ENCODE results near the gene CLRN2.

Gene CLRN2, protein sequence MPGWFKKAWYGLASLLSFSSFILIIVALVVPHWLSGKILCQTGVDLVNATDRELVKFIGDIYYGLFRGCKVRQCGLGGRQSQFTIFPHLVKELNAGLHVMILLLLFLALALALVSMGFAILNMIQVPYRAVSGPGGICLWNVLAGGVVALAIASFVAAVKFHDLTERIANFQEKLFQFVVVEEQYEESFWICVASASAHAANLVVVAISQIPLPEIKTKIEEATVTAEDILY

DNA sequence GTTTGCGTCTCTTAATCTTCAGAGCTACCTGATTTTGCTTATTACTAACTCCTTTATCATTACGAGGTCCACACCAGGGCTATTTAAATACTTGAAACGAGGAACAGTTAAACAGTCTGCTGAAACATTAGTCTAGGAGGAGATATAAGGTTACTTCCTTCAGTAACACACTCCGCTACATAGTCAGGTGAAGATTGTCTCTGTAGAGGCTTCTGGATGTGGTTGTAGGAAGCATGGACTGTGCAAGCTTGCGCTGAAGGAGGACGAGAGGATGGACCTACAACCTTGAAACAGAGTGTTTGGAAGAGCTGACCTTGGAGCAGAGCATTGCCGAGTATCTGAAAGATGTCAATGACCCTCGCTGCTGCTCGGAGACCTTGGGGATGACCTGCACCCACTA is at the start of gene CLRN2:
Gene CLRN2 (plus strand): TSS at position 301 of the 400 bp plus-strand sequence. CDS start 102 bp downstream, outside the sequence.
- DNase-seq: no peak

DNA sequence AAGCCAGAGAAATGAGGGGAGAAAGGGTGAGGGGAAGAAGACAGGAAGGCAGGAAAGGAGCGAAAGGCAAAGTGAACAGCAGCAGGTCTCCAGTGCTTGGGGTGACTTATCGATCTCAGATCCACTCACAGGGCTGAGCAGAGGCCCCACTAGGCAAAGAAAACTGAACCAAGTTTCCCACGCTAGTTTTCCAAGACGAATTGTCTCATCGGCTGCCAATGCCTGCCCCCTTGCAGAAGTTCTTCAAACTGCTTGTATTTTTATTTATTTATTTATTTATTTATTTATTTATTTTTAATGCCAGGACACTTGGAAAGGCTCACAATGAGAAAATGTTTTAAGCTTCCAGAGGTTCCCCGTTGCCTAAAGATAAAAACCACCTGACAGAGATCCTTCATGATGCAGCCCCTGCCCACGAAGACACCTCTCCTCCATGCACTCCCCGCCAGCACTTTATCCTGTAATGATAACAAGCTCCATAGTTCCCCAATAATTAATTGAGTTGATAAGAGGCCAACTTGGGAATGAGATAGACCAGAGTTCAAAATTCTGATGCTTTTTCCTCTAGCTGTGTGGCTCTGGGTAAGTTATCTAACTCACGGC is 46.2 kb upstream of the CLRN2 start:
- peak; percentile 51 for DNase-seq

DNA sequence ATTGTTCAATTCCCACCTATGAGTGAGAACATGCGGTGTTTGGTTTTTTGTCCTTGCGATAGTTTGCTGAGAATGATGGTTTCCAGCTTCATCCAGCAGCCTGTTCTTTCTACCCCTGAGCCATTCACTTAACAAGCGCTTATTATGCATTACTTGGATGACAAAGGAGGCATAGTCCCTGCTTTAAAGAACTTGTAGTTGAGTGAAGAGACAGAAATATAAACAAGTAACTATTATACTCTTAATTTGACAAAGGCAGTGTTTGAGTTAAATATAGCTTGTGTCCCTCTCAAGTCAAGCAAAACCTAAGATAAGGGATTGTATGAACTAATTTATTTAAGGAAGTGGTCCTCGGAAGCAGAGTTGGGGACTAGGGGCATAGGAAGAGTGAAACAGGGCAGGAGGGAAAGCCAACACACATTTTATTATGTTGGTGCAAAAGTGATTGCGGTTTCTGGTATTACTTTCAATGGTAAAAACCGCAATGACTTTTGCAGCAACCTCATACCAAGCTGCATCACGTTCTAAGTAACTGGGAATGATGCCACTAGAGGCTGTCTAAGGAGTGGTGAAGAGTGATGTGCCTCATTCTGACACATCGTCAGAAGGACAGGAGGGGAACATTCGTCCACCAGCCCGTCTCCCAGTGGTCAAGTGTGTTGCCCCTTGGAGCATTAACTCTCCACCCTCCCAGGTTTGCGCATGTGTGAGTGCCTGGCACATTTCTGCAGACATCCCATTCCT is 44.9 kb upstream of the CLRN2 start:
- DNase-seq: no peak

DNA sequence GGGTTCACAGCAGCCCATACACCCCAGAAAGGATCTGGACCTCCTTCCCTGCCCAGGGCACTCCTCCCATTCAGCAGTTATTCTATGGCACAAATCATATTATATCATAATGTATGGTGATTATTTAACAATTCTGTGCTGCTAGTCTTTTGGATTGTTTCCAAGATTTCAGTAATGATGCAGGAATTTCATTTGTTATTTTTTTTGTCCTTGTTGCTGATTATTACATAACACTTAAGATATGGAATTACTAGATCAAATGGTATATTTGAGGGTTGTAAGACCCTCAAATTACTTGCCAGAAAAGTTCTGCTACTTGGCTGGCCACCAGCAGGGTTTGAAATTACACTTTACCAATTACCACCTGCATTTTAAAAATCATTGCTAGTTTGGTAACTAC is 39.5 kb upstream of the CLRN2 start:
- DNase-seq: no peak

DNA sequence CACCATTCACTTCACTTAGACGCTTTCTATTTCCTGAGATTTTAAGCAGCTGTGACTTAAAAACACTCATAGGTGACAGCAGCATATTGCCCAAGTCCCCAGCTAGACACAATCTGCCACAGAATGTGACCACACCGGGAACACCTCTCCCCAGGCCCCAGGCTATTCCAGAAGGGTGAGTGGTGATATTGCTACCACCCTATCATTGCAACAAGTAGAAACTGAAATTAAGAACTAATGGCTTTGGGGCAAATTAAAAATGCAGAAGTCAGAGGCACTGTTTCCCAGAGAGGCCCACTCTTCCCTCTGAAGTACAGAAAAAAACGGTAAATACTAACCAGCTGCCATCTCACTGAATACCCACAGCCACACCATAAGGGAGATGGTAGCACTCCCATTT is 38.1 kb upstream of the CLRN2 start:
- DNase-seq: no peak

DNA sequence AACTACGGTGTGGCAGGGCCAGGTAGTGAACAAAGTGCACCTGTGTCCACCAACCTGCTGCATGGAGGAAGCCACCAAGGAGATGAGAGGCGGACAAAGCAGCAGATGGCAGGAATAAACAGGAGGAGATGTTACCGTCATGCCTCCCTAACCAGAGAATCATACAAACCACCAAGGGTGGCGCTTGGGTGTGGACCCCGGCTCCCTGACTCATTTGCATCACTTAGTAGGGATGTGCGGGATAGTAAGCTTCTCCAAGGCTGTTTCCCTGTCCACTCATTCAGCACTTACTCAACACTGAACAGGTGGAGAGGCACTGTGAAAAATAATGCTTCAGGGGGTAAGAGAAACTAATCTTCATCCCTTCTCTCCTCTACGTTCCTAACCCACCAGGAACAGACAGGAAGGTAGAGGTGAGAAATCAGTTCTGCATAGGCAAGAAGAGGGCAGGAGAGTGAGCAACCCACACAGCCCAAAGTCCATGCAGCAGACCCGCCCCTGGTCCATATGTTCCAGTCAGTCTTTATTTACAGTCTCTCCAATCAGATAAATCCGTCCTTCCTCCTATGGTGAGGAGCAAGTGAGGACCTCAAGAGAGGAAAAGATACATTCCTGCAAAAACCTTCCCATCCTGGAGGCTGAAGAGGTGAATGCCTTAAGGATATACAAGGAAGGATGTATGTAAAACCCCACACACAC is 37.0 kb upstream of the CLRN2 start:
- DNase-seq: no peak

DNA sequence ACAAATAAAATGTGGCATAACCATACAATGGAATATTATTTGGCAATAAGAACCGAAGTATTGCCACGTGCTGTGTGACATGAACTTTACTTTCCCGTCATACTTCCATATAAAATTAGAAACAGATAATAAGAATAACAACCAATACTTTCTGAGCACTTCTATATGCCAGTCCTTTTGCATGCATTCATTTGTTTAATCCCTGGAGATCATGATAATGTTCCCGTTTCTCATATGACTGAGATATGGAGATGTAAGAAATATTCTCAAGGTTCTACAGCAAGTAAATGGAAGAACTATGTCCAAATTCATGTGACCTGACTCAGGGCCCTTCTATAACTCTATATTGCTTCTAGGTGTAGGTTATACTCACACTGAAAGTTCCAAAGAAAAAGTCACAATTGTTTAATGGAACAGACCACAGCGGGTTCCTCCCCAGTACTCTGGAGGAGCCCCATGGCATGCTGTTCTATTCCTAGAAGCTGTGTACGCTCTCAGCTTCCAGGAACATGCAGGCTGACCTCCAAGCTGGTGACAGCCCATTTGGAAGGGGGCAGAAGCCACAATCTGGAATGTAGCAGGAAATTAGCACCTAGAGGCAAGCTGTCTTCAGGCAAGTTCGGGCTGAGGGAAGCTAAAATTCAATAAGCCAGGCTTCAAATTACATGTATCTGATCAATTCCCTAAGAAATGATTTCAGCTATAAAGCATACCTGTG is 34.6 kb upstream of the CLRN2 start:
- no peak for DNase-seq

DNA sequence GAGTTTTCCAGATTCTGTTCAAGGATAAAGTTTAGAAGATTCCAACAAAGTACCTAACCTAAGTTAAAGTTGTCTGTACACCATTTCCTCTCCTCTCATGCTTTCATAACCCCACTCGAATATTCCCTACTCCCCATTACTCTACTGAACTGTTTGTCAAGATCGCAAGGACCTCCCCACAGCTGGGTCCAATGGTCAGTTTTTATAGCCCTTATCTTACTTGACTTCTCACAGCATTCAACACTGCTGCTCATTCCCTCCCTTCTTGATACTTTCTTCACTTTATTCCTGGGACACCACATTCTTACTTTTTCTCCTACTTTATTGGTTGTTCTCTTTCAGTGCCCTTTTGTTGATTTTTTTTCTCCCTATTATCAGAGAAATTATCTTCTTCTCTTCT is 34.0 kb upstream of the CLRN2 start:
- DNase-seq: no peak

DNA sequence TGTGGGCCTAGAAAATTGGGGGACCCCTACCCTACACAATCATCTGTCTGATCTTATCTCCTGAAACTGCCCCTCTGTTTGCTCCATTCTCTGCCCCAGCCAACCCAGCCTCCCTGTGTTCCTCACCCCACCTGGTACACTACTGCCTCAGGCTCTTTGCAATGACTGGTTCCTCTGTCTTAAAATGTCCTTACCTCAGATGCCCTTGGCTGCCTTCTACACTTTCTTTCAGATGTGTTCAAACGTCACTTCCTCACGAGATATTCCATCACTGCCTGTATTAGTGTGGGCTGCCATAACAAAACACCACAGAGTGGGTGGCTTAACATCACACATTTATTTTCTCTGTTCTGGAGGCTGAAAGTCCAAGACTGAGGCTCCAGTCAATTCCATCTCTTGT is 32.2 kb upstream of the CLRN2 start:
- no peak for DNase-seq

DNA sequence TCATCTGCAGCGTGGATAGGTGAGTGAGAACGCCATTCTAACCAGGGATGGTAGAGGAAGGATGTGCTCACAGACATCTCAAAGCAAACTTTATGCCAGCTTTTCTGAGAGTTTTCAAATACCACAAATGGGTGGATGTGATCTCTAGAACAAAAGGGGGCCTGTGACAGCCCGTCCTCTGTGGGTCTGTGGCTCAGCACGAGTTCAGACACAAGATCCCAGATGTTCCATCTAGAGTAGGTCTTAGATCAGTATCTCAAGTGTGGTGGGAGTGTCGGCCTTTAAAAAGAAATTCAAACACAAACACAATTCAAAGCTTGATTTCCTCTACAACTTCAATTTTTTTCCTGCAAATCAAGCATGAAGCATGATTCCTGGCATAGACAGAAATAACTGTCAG is 25.8 kb upstream of the CLRN2 start:
- no peak for DNase-seq

DNA sequence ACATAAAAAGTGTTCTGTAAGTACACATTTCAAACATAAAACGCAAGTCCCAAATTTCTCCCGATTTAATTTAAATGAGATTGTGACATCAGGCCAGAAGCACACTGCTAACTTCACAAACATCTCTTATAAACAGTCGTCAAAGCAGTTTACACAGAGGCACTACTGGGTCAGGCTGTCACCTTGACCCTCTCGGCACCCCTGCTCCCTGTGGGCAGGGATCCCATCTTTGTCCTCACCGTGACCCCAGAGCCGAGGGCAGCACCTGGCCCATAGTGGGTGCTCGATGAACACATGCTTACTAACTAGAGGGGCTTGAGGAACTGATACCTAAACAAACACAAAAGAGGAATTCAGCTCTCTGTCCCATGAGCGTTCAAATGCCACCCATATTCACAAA is 25.2 kb upstream of the CLRN2 start:
- no peak for DNase-seq

DNA sequence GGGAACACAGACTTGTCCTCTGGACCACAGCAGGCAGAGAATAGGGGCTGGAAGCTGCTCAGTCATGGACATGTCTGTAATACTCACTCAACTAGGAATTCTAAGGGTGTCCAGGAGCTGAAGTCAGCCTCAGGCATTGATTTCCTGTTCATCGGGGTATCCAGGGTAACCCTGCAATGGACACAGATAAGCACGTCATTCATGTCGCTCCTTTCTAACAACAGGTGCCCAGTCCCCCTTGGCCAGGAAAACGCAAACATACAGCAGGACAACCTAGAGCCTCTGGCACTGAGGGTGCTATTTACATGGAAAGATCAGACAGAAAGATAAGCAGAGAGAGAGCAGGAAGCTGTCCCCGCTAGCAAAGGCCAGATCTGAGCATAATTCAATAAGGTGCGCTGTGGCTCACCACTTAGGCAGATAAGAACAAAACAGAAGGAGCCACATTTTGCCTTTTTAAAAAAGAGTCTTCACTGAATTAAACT is 24.3 kb upstream of the CLRN2 start:
- DNase-seq: no peak

DNA sequence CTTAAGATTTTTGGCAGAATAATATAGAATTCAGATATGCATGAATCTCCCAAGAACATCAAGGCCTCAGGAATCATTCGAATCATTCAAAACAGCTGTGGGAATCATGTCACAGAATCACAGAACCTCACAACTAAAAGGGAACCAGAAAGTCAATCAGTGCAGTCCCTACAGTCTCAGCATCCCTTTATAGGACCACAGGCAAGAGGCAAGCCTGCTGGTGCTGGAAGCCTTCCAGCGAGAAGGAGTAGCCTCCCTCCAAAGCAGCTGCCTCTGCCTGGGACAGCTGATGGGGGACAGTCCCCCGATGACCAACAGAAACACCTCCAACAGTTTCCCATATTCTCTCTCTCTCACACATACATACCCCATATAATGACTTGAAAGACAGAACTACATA is 23.8 kb upstream of the CLRN2 start:
- DNase-seq: no peak

DNA sequence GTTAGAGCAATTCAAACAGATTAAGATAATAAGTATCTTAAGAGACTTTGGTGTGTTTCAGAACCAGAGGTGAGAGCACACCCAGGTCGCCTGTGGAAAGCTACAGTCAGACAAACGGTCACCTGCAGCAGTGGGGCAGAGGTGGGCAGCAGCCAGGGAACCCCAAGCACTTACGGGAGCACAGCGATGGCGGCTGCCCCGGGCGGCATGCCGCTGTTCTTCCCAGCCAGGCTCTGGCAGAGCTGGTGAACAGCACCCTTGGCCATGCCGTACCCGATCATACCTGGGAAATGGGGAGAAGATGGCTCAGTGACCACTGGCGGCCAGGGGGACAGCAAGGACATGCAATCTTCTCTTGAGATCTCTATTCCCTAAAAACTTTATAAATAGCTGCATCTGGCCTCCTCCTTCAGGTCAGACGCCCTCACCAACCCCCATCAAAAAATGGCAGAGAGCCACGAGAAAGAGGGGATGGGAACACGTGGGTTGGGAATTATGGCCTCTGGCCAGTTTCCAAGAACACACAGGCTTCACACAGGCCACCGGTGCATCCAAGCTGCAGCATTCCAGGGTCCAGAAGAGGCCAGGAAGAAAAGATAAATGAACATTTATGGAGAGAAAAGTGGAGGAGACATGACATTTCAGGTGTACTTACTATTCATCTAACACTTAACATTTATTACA is 22.8 kb upstream of the CLRN2 start:
- peak; percentile 42 for DNase-seq

DNA sequence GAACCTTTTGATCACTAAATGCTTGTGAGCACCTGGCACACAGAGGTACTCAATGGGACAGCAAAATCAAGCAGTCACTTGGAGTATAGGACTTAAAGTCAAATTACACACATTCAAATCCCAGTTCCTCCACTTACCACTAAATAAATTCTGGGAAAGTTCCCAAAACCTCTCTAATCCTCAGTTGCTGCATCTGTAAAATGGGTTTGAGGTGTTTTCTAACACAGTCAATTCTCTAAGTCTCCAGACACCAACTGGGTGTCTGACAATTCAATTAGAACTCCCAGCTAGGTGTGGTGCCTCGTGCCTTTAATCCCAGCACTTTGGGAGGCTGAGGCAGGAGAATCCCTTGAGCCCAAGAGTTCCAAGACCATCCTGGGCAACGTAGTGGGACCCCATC is 22.1 kb upstream of the CLRN2 start:
- no peak for DNase-seq

DNA sequence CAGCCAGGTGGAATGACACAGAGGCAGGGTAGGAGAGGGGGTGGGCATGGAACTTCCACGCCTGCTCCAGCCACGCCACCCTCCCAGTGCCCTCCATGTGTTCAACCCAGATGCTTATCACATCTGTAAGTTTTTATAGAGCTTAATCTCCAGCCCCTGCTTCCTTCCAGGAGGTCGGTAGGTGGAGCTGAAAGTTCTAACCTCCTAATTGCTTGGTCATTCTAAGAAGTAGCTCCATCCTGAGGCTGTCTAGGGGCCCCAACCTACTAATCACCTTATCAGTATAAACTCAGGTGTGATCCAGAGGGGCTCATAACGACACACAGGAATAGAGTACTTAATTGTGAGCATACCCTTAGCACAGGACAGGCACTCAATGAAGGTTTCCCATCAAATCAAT is 21.3 kb upstream of the CLRN2 start:
- no peak for DNase-seq

DNA sequence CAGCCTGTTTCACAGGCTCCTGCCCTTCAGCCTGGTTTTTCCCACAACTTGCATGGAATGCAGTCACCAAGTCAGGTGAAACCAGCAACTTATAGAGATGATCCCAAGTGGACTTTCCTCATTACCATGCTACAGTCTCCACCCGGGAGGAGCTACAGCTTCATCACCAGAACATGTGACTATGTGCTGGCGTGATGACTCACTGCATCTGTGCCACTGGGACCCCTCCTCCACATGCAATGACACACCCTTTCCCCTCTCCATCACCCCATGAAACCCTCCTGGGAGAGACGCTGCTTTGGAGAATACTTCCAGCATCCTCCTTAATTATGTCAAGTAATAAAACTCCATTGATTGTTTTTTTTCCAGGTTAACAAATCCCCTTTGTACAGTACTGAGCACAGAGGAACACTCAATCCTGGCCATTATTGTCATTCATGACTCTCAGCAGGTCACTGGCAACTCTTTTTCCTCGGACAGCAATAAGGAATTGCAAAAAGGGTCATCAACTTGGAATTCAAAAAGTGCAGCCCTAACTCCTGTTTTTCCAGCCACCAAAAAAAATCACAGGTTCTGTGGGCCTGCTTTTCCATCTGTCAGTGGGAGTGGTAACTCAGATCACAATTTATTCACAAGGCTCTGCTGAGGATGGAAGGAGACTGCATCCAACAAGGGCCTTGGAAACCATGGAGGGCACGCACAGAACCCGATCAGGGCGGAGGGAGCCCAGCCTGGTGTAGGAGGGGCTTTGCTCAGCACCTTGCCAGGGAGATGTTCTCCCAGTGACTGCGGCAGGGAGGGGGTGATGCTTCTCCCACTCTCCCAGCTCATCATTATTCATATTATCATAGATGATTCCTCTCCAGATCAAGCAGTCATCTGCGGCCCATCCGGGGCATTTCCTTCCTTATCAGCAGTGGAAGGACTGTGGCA is 20.4 kb upstream of the CLRN2 start:
- DNase-seq: no peak

DNA sequence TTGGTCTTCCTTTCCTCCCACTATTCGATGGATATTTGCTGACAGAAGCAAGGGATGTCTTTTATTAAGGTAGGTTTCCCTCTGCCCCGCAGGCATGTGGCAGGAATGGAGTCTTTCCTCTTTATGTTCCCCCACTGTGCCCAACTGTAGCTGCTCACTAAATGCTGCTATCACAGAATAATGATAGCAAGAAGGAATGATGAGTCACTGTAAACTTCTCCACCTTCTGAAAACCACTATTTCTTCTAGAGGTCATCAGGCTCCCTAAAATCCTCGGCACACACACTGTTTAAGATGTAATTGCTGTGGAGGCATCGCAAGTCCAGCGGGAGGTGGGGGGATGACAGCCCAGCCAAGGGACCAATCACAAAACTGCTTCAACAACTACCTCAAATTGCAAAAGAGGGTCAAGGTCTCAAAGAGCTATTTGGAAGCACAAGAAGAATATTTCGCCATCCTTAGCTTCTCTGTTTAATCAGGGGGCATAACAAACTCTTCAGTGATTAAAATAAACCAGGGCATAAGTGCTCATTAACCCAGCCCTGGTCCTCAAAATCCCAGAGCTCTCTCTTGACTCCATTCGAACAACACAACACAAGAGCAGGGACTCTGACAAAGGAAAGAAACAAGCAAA is 17.0 kb upstream of the CLRN2 start:
- DNase-seq: no peak

DNA sequence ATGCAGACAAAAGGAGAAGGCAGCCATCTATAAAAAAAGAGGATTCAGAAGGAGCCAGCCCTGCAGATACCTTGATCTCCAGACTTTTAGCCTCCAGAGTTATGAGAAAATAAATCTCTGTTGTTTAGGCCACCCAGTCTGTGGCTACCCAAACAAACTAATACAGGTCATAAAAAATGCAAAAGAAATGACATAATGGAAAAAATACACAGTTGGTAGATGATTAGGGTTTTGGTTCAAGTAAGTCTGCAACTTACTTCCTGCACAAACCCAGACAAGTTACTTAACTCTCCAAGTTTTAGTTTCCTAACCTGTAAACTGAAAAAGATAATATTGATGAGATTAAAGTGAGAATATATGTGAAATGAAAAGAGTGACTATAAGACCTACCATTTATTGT is 14.4 kb upstream of the CLRN2 start:
- DNase-seq: no peak

DNA sequence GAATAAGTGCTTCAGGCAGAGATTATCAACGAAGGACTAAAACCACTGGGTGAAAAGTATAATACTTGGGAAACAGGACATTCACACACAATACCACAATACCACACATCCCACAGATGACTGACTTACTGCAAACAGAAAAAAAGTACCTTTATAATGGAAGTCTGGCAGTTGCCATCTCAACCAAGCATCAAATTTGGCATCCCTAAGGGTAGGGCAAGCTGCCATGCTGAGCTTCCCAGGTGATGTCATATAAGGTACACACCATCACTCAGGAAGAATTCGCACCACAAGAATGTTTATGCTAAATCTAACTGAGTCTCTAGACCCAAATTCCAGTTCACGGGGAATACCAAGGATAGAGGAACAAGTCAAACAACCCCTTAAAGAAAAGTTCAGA is 12.2 kb upstream of the CLRN2 start:
- DNase-seq: no peak

DNA sequence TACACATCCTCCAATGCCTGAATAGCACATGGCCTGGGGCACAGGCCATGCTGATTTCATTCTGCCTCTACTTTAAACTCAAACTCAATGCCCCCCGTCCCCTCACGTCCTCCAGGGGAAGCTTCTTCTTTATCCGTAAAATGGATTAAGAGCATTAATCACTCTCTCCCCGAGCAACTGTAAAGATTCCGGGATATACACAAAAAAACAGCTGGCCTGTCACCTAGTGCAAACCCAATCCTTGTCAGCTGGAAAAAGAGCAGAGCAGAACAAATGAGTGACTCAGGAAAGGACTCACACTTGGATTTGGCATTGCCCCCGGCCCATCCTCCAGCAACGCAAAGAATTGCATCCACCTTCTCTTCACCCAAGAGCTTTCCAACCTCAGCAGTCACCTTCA is 10.9 kb upstream of the CLRN2 start:
- no peak for DNase-seq

All from femur (tissue), 1 donor.